Smooth muscle cell (in vitro differentiated cells): Measurements from ENCODE around the gene SERPINA5. TPM values are rescaled to one million over a fixed set of nuclear protein-coding genes. Genes with fewer than 3 reads are reported as not detected.

Experiments used
- DNase-seq: peaks from one replicate; lab custom pipeline; 2025; ENCODE audit not compliant: unreplicated experiment; lab: John Stamatoyannopoulos, UW
- H2AFZ ChIP-seq: fragments of 200-600 bp; sonication (generic); 2 replicates; pipeline ENCODE4 v1.6.0; 2016; ENCODE audit warnings: antibody characterized with exemption, low read depth, mild to moderate bottlenecking
- H3F3A ChIP-seq: fragments of 200-600 bp; sonication (generic); 2 replicates; pipeline ENCODE4 v1.6.0; 2017; ENCODE audit warnings: antibody characterized with exemption, low read depth
- H3K27ac ChIP-seq: fragments of 200-600 bp; sonication (generic); 2 replicates; pipeline ENCODE4 v1.5.1; 2016; ENCODE audit warnings: low read depth, mild to moderate bottlenecking
- H3K27me3 ChIP-seq: fragments of 200-600 bp; sonication (generic); 2 replicates; pipeline ENCODE4 v1.6.1; 2016; ENCODE audit warnings: low read depth, mild to moderate bottlenecking
- H3K36me3 ChIP-seq: fragments of 200-600 bp; sonication (generic); 2 replicates; pipeline ENCODE4 v1.5.1; 2016; ENCODE audit warnings: low read depth
- H3K4me1 ChIP-seq: fragments of 200-600 bp; sonication (generic); 2 replicates; pipeline ENCODE4 v1.5.1; 2016; ENCODE audit warnings: low read depth
- H3K4me2 ChIP-seq: fragments of 200-600 bp; sonication (generic); 2 replicates; pipeline ENCODE4 v1.6.0; 2016; ENCODE audit warnings: mild to moderate bottlenecking
- H3K4me3 ChIP-seq: fragments of 200-600 bp; sonication (generic); 2 replicates; pipeline ENCODE4 v1.5.1; 2016; ENCODE audit warnings: mild to moderate bottlenecking
- H3K79me2 ChIP-seq: fragments of 200-600 bp; sonication (generic); 2 replicates; pipeline ENCODE4 v1.6.0; 2016; ENCODE audit warnings: low read depth, mild to moderate bottlenecking
- H3K9ac ChIP-seq: fragments of 200-600 bp; sonication (generic); 2 replicates; pipeline ENCODE4 v1.6.0; 2016; ENCODE audit warnings: low read depth
- H3K9me3 ChIP-seq: fragments of 200-600 bp; sonication (generic); replicated peaks from 2 replicates; pipeline ENCODE4 v1.5.1; 2016; ENCODE audit warnings: low read depth
- H4K20me1 ChIP-seq: fragments of 200-600 bp; sonication (generic); 2 replicates; pipeline ENCODE4 v1.6.0; 2016; ENCODE audit warnings: low read depth
- WGBS: methylation state at CpG from one replicate; pipeline ENCODE4 v1.1.7; 2016; ENCODE audit warnings: low lambda C conversion rate; 5-methylcytosine and 5-hydroxymethylcytosine counted together
- polyA plus RNA-seq: library from polyadenylated mRNA; unstranded; fragments of >200 nt; fragmentation: Nextera tagmentation; extraction: Ambion mirVana; gene quantifications from 2 replicates; pipeline ENCODE4 v1.2.1, GENCODE V29; 2016
- total RNA-seq: library from RNA; depleted of rRNA; stranded (reverse); fragments of >200 nt; gene quantifications from 2 replicates; pipeline ENCODE4 v1.2.3, GENCODE V29; 2014
- TF ChIP-seq, protein P1 (sequence below): fragments of 200-600 bp; sonication (generic); IDR thresholded peaks from 2 replicates; pipeline ENCODE4 v1.5.1; 2017; ENCODE audit warnings: borderline replicate concordance, mild to moderate bottlenecking, antibody characterized with exemption; ENCODE audit not compliant: insufficient read depth, poor library complexity, severe bottlenecking

The SERPINA5 gene
- total and polyA plus RNA-seq, 2 experiments from 2014 or later: 0.27 to 0.43 TPM

DNA sequence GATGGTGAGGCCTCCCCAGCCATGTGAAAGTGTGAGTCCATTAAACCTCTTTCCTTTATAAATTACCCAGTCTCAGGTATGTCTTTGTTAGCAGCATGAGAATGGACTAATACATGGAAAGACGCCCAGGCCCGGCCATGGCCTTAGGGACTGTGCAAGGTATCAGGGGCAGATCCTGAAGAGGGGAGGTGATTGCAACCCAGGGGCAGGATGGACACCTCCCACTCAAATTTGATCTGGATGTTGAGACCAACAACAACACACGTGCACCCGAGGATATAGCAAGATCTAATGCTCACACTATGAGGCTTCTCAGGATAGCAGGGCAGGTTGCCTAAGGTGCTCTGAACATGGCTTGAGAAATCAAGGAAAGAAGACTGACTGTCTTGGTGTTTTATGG, 33.5 kb upstream of the SERPINA5 start:
- Histone ChIP-seq H3K9ac (no peak overlapping the region), H3K27ac (no peak overlapping the region), H3F3A (no peaks in the 10 kb centered on the region), H4K20me1 (no peaks in the 10 kb centered on the region), H3K27me3 (no peaks in the 10 kb centered on the region), H3K4me2 (no peak overlapping the region), H3K4me1 (peaks cover 4% of the 10 kb centered on the region), H3K36me3 (no peaks in the 10 kb centered on the region), H3K9me3 (no peaks in the 10 kb centered on the region), H3K79me2 (no peaks in the 10 kb centered on the region), H3K4me3 (no peak overlapping the region), H2AFZ (no peak overlapping the region)
- DNase-seq: no peak
- TF ChIP-seq, protein P1, sequence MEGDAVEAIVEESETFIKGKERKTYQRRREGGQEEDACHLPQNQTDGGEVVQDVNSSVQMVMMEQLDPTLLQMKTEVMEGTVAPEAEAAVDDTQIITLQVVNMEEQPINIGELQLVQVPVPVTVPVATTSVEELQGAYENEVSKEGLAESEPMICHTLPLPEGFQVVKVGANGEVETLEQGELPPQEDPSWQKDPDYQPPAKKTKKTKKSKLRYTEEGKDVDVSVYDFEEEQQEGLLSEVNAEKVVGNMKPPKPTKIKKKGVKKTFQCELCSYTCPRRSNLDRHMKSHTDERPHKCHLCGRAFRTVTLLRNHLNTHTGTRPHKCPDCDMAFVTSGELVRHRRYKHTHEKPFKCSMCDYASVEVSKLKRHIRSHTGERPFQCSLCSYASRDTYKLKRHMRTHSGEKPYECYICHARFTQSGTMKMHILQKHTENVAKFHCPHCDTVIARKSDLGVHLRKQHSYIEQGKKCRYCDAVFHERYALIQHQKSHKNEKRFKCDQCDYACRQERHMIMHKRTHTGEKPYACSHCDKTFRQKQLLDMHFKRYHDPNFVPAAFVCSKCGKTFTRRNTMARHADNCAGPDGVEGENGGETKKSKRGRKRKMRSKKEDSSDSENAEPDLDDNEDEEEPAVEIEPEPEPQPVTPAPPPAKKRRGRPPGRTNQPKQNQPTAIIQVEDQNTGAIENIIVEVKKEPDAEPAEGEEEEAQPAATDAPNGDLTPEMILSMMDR: no peak
- WGBS: 76% methylated on average over 4 of the region's 4 CpGs

- whole genome bisulfite sequencing: 93% methylated on average over 14 of the region's 14 CpGs
- H4K20me1 ChIP-seq: no peaks in the 10 kb centered on the region
- H3K9me3 ChIP-seq: no peaks in the 10 kb centered on the region
- no peaks in the 10 kb centered on the region for H3F3A ChIP-seq
- no peaks in the 10 kb centered on the region for H3K79me2 ChIP-seq
- no peak overlapping the region for H3K4me2 ChIP-seq
- TF ChIP-seq, protein P1: no peak
- no peak overlapping the region for H2AFZ ChIP-seq
- no peak for DNase-seq
- no peaks in the 10 kb centered on the region for H3K36me3 ChIP-seq
- H3K9ac ChIP-seq: no peak overlapping the region
- no peak overlapping the region for H3K27ac ChIP-seq
- peaks cover 4% of the 10 kb centered on the region for H3K4me1 ChIP-seq
- H3K4me3 ChIP-seq: no peak overlapping the region
- H3K27me3 ChIP-seq: no peaks in the 10 kb centered on the region
These were observed 32.9 kb upstream of the SERPINA5 start for GRCh38 chr14:94548131-94548998.

DNA sequence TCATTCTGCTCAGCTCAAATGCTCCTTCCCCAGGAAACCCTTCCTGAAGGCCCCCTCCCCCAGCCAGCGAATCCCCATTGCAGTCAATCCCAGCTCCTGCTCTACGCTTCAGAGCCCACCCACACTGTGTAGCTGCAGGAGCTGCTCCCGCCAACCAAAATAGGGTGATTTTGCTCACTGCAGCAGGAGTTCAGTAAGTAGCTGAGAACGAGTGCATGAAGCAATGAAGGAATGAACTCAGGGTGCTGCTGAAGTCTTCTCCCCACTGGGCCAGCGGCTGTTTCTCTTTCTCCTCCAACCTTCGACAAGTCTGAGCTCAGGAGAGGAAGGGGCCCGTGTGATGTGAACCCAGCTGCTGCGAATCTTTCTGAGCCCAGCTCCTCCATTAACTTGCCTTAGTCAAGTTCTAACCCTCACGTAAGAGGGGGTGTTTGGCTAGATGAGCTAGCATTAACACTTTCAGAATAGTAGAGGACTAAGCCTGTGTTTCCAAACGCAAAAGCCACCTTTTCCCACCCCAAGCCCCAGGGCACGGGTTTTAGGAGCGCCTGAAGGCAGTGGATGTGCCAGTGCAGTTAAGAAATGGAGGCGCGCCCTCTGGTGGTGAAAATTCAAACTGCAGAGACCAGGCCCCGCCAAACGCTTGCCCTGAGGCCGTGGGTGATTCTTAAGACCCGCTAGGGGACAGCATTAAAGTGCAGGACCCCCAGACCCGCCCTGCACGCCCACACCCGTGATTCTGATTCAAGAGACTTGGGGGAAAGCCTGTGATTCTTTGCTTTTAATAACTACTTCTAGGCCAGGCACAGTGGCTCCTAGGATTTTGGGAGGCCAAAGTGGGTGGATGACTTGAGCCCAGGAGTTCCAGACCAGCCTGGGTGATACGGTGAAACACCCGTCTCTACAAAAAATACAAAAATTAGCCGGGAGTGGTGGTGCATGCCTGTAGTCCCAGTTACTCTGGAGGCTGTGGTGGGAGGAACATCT, 31.9 kb upstream of the SERPINA5 start:
- Histone ChIP-seq H3K36me3 (no peaks in the 10 kb centered on the region), H3K9me3 (no peaks in the 10 kb centered on the region), H3K4me1 (peaks cover 4% of the 10 kb centered on the region), H4K20me1 (no peaks in the 10 kb centered on the region), H3F3A (no peaks in the 10 kb centered on the region), H2AFZ (no peak overlapping the region), H3K27ac (no peak overlapping the region), H3K79me2 (no peaks in the 10 kb centered on the region), H3K4me2 (no peak overlapping the region), H3K9ac (no peak overlapping the region), H3K4me3 (no peak overlapping the region), H3K27me3 (no peaks in the 10 kb centered on the region)
- TF ChIP-seq, protein P1: peak; percentile 94
- WGBS: 31% methylated on average over 24 of the region's 24 CpGs
- peak; percentile 28 for DNase-seq
